Measurements from ENCODE around the gene KRT80.
"Not testable (repeated sequence)": the region's sequence is repeated elsewhere in the genome, so short reads cannot be mapped to it uniquely, and the experiment has no call there.

KRT80 gene

GRCh38 chr12:52191841-52192791 is at the start of gene KRT80:
TSS of gene KRT80 (minus strand) at chr12:52192014. CDS start at chr12:52191902, 112 bp downstream.
- Mint-ChIP-seq H3K27ac (no peak within 1 kb of the TSS), H3K36me3 (ENCODE audit: low read depth) (no peaks in the 10 kb centered on the region), H3K9me3 (no peaks in the 10 kb centered on the region), H3K4me1 (ENCODE audit: low read depth) (peaks cover 8% of the 10 kb centered on the region), H3K27me3 (ENCODE audit: low read depth) (peaks cover 8% of the 10 kb centered on the region), H3K4me3 (no peak within 1 kb of the TSS)

DNA sequence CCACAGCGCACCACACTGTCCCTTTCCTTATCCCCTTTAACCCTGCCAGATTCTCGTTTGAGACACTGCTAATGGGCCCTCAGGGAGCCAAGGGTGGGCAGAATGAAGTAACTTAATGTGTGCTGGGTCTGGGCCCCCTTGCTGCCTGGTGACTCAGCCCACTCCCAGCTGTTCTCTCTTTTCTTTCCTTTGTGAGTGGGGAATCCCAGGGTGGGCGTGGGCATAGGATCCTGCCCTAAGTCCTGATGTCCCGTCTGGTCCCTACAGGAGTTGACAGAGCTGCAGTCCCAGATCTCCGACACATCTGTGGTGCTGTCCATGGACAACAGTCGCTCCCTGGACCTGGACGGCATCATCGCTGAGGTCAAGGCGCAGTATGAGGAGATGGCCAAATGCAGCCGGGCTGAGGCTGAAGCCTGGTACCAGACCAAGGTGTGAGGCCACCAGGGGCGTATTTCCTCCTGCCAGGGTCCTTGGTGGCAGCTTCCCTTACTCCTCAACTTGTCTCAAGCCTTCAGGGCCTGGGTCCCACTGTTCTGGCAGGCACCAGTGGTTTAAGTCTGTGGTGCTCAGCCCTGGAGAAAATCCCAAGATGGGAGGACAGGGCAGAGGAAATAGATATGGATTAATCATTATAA is 49.5 kb upstream of the KRT80 start:
- H3K9me3 Mint-ChIP-seq: no peaks in the 10 kb centered on the region
- peaks cover 8% of the 10 kb centered on the region for H3K36me3 Mint-ChIP-seq (ENCODE audit: low read depth)
- peaks cover 12% of the 10 kb centered on the region for H3K27me3 Mint-ChIP-seq (ENCODE audit: low read depth)
- H3K4me1 Mint-ChIP-seq (ENCODE audit: low read depth): peaks cover 42% of the 10 kb centered on the region
- no peak overlapping the region for H3K4me3 Mint-ChIP-seq
- no peak overlapping the region for H3K27ac Mint-ChIP-seq

DNA sequence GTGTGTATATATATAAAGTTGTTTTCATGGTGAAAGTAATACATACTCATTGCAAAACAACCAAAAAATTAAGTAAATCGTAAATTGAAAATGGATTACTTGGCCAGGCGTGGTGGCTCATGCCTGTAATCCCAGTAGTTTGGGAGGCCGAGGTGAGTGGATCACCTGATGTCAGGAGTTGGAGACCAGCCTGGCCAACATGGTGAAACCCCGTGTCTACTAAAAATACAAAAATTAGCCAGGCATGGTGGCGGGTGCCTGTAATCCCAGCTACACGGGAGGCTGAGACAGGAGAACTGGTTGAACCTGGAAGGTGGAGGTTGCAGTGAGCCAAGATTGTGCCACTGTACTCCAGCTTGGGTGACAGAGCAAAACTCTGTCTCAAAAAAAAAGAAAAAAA is 48.4 kb upstream of the KRT80 start:
- not testable (repeated sequence) for H3K36me3 Mint-ChIP-seq (ENCODE audit: low read depth); H3K4me3 Mint-ChIP-seq; H3K27ac Mint-ChIP-seq; H3K9me3 Mint-ChIP-seq
- peaks cover 16% of the 10 kb centered on the region for H3K27me3 Mint-ChIP-seq (ENCODE audit: low read depth)
- peaks cover 32% of the 10 kb centered on the region for H3K4me1 Mint-ChIP-seq (ENCODE audit: low read depth)

DNA sequence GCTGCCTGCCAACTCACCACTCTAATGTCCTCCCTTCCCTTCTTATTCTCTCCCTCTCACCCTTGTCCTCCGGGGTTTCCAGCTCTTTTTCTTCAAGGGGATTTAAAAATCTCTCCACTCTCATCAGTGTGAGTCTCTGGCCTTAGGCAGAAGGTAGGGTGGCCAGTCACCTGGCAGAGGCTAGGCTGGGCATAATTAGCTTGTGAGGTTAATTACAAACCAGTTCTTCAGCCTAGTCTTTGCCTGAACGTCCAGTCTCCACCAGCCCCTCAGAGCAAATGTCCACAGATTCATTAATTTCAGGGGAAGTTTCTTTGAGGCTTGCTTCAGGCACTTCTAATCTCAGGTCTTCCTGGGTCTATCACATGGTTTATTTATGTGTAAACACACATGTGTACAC is 48.0 kb upstream of the KRT80 start:
- H3K4me3 Mint-ChIP-seq: no peak overlapping the region
- H3K27me3 Mint-ChIP-seq (ENCODE audit: low read depth): peaks cover 18% of the 10 kb centered on the region
- peaks cover 2% of the 10 kb centered on the region for H3K36me3 Mint-ChIP-seq (ENCODE audit: low read depth)
- H3K27ac Mint-ChIP-seq: no peak overlapping the region
- no peaks in the 10 kb centered on the region for H3K9me3 Mint-ChIP-seq
- peaks cover 28% of the 10 kb centered on the region for H3K4me1 Mint-ChIP-seq (ENCODE audit: low read depth)

DNA sequence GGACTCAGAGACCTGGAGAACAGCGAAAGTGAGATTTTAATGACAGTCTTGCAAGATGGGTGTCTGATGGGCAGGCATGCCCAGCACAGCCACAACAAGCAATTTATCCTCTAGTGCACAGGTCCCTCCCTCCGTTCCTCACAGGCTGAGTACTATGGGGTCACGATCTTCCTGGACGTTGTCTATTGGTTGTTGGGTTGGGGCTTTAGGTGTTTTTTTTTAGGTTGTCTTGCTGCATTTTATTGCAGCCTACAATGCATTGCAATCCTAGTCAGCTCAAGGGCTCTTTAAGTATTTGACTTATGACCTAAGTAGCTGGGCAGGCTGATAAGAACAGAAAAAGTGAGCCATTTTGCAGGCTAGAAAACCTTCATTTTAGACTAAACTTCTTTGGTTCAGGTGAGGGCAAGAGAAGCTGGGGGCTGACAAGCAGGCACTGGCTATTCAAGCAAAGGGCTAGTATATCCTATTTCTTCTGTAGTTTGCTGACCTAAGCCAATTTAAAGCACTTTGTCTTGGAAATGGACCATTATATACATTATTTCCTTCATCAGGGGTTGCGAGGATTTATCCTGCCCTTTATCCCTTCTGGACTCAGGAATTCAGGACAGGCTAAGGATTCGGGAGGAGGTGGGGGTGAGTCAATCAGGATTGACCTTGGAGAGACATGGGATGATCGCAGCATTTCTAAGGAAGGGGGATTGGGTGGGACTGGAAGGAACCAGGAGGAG is 47.3 kb upstream of the KRT80 start:
- H3K27ac Mint-ChIP-seq: no peak overlapping the region
- H3K27me3 Mint-ChIP-seq (ENCODE audit: low read depth): peaks cover 24% of the 10 kb centered on the region
- no peaks in the 10 kb centered on the region for H3K9me3 Mint-ChIP-seq
- H3K4me1 Mint-ChIP-seq (ENCODE audit: low read depth): peaks cover 26% of the 10 kb centered on the region
- H3K4me3 Mint-ChIP-seq: no peak overlapping the region
- H3K36me3 Mint-ChIP-seq (ENCODE audit: low read depth): peaks cover 2% of the 10 kb centered on the region

DNA sequence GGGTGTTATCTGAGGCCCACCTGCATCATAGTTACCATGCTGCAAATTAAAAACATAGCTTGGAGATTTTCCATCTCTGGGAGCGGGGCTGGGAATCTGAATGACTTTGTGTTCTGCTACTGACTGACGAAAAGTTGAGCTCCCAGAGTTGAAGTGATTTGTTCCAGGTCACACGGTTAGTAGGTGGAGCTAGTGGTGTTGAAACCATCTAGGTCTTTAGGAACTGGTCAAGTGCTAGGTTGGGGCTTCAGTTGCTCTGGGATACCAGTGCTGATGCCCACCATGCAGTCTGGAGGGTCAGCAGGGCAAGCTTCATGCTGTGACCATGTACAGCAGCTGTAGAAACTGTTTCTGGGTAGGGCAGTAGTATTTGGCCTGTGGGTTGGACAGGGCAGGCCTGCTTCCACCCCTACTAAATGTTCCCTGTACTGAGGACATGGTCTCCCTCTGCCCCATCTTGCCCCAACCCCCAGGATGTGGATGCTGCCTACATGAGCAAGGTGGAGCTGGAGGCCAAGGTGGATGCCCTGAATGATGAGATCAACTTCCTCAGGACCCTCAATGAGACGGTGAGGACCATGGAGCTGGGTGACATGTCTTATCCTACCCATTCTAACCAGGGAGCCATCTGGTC is 46.5 kb upstream of the KRT80 start:
- Mint-ChIP-seq H3K27me3 (ENCODE audit: low read depth) (peaks cover 29% of the 10 kb centered on the region), H3K36me3 (ENCODE audit: low read depth) (no peaks in the 10 kb centered on the region), H3K4me3 (no peak overlapping the region), H3K4me1 (ENCODE audit: low read depth) (peaks cover 21% of the 10 kb centered on the region), H3K27ac (no peak overlapping the region), H3K9me3 (no peaks in the 10 kb centered on the region)

DNA sequence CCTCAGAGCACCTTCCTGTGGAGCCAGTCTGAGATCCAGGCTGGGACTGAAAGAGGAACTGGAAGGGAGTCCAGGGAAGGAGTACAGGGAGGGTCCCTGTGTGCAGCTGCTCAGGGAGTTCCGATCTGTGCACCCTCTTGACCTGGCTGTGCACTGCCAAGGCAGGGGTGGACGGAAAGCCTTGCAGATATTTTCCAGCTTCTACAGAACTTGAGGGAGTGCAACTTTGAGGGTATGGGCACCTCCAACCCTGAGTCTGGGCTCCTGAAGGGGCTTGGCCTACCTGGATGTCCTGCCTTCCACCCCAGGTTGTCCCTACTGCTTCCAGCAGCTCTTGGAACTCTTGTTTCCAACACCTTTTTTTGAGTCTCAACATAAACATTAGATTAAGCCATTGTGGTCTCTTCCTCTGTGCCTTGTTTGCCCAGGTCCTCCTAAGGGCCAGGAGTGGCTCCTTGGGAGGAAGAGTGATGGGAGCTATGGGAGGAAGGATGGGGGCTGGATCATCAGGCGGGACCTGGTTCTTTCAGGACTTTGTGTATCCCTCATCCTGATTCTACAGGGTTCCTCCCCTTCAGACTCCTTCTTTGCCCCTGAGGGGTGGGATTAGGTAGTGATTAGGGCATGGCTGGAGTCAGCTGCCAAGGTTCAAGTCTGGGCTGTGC is 44.7 kb upstream of the KRT80 start:
- Mint-ChIP-seq H3K4me1 (ENCODE audit: low read depth) (peaks cover 11% of the 10 kb centered on the region), H3K9me3 (no peaks in the 10 kb centered on the region), H3K27me3 (ENCODE audit: low read depth) (peaks cover 44% of the 10 kb centered on the region), H3K36me3 (ENCODE audit: low read depth) (no peaks in the 10 kb centered on the region), H3K4me3 (no peak overlapping the region), H3K27ac (no peak overlapping the region)

DNA sequence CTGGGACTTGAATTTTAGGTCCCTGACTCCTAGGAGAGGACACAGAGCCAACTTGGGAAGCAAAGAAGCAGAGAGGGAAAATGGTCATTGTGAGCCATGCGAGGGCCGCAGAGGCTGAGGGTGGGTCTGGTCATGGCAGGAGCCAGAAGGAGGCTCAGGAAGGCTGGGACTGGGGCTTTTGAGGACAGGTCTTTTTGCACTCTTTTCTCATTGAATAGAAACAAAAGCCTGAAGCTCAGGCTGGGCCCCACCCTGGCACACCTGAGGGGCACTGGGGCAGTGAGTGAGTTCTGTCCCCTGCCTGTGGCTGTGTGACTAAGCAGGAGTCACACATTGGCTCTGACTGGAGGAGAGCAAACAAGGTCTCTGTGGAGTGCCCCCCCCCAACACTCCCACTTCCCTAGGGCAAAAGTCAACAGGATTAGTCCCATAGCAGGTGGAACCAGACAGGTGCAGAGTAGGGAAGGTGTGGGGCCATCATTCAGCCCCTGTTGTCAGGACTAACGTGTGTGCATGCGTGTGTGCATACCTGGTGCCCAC is 44.1 kb upstream of the KRT80 start:
- Mint-ChIP-seq H3K27ac (no peak overlapping the region), H3K27me3 (ENCODE audit: low read depth) (peaks cover 50% of the 10 kb centered on the region)

GRCh38 chr12:52235001-52235764 is 43.4 kb upstream of the KRT80 start:
- no peak overlapping the region for H3K4me3 Mint-ChIP-seq

More for the DNA sequence above, 44.1 kb upstream of the KRT80 start:
- Mint-ChIP-seq H3K4me1 (ENCODE audit: low read depth) (peaks cover 9% of the 10 kb centered on the region), H3K4me3 (no peak overlapping the region), H3K36me3 (ENCODE audit: low read depth) (no peaks in the 10 kb centered on the region), H3K9me3 (no peaks in the 10 kb centered on the region)

GRCh38 chr12:52234223-52234810 is 42.5 kb upstream of the KRT80 start:
- Mint-ChIP-seq H3K4me3 (no peak overlapping the region), H3K27ac (no peak overlapping the region), H3K9me3 (no peaks in the 10 kb centered on the region), H3K4me1 (ENCODE audit: low read depth) (peaks cover 8% of the 10 kb centered on the region), H3K36me3 (ENCODE audit: low read depth) (no peaks in the 10 kb centered on the region), H3K27me3 (ENCODE audit: low read depth) (peaks cover 58% of the 10 kb centered on the region)

More at GRCh38 chr12:52235001-52235764, 43.4 kb upstream of the KRT80 start:
- no peak overlapping the region for H3K27ac Mint-ChIP-seq
- H3K36me3 Mint-ChIP-seq (ENCODE audit: low read depth): no peaks in the 10 kb centered on the region
- peaks cover 9% of the 10 kb centered on the region for H3K4me1 Mint-ChIP-seq (ENCODE audit: low read depth)
- peaks cover 56% of the 10 kb centered on the region for H3K27me3 Mint-ChIP-seq (ENCODE audit: low read depth)
- no peaks in the 10 kb centered on the region for H3K9me3 Mint-ChIP-seq

- Mint-ChIP-seq H3K36me3 (ENCODE audit: low read depth) (no peaks in the 10 kb centered on the region), H3K4me1 (ENCODE audit: low read depth) (peaks cover 8% of the 10 kb centered on the region), H3K9me3 (no peaks in the 10 kb centered on the region), H3K27ac (peak overlapping the region; percentile 13), H3K4me3 (no peak overlapping the region), H3K27me3 (ENCODE audit: low read depth) (peaks cover 59% of the 10 kb centered on the region)
Measured at GRCh38 chr12:52233462-52234207, 41.8 kb upstream of the KRT80 start.

- peak within 1 kb of the TSS; percentile 13 for H3K27ac Mint-ChIP-seq
- H3K36me3 Mint-ChIP-seq (ENCODE audit: low read depth): no peaks in the 10 kb centered on the region
- no peaks in the 10 kb centered on the region for H3K9me3 Mint-ChIP-seq
- no peak within 1 kb of the TSS for H3K4me3 Mint-ChIP-seq
- peaks cover 67% of the 10 kb centered on the region for H3K27me3 Mint-ChIP-seq (ENCODE audit: low read depth)
- H3K4me1 Mint-ChIP-seq (ENCODE audit: low read depth): peaks cover 8% of the 10 kb centered on the region
Measured at GRCh38 chr12:52232674-52233461, 41.1 kb upstream of the KRT80 start, which contains the start of gene KRT7. TSS of gene KRT7 (plus strand) at chr12:52233243. CDS start at chr12:52233297, 54 bp downstream.
